WTC11 (cell line): Measurements from ENCODE around the gene BRSK2. TPM values are rescaled to one million over a fixed set of nuclear protein-coding genes. Genes with fewer than 3 reads are reported as not detected.

Source experiments
- ATAC-seq: fragments of 200-7000 bp; cut with Tn5 transposase; 2 replicates; pipeline ENCODE4 v1.10.0; 2021; ENCODE audit warnings: mild to moderate bottlenecking, moderate library complexity
- CTCF ChIA-PET: fragments of 300-600 bp; sonication (Branson Sonifier 250); formaldehyde crosslinking; loops from one replicate; lab custom pipeline; 2021; ENCODE audit warnings: antibody characterized with exemption; lab: Charles Lee
- POLR2A ChIA-PET: fragments of 350-600 bp; sonication (Branson Sonifier 250); formaldehyde crosslinking; loops from one replicate; lab custom pipeline; 2021; ENCODE audit warnings: antibody characterized with exemption; lab: Charles Lee
- DNase-seq: peaks from one replicate; pipeline ENCODE4 v3.0.0; 2021; ENCODE audit warnings: low spot score
- H3K27ac Mint-ChIP-seq: 2 replicates; pipeline ENCODE4 v1.8.0; 2021; ENCODE audit warnings: mixed read lengths
- H3K27me3 Mint-ChIP-seq: 2 replicates; pipeline ENCODE4 v1.8.0; 2021; ENCODE audit warnings: low read depth, mild to moderate bottlenecking, moderate library complexity, mixed read lengths
- H3K36me3 Mint-ChIP-seq: 2 replicates; pipeline ENCODE4 v1.8.0; 2021; ENCODE audit warnings: mixed read lengths
- H3K4me1 Mint-ChIP-seq: 2 replicates; pipeline ENCODE4 v1.8.0; 2022; ENCODE audit warnings: mixed read lengths
- H3K4me3 Mint-ChIP-seq: 2 replicates; pipeline ENCODE4 v1.8.0; 2021; ENCODE audit warnings: mild to moderate bottlenecking, moderate library complexity, mixed read lengths
- H3K9me3 Mint-ChIP-seq: 2 replicates; pipeline ENCODE4 v1.8.0; 2021; ENCODE audit warnings: mixed read lengths
- ATF1 ChIP-seq: sonication (generic); formaldehyde crosslinking; IDR thresholded peaks from 2 replicates; pipeline ENCODE4 v1.8.1; 2023; ENCODE audit warnings: mild to moderate bottlenecking, moderate library complexity, missing genetic modification reagents
- ATF2 ChIP-seq: sonication (generic); formaldehyde crosslinking; IDR thresholded peaks from 2 replicates; pipeline ENCODE4 v1.8.1; 2022; ENCODE audit warnings: low read depth, missing genetic modification reagents, borderline replicate concordance
- ATF3 ChIP-seq: sonication (generic); formaldehyde crosslinking; conservative IDR thresholded peaks from 2 replicates; pipeline ENCODE4 v1.8.1; 2022; ENCODE audit warnings: mild to moderate bottlenecking, missing genetic modification reagents
- CTCF ChIP-seq: fragments of 200-600 bp; IDR thresholded peaks from 2 replicates; pipeline ENCODE4 v1.8.0; 2022; ENCODE audit warnings: antibody characterized with exemption
- ELF4 ChIP-seq: sonication (generic); formaldehyde crosslinking; IDR thresholded peaks from 2 replicates; pipeline ENCODE4 v1.8.1; 2022; ENCODE audit warnings: low read depth, mild to moderate bottlenecking, moderate library complexity, missing genetic modification reagents
- FOXK1 ChIP-seq: sonication (generic); formaldehyde crosslinking; IDR thresholded peaks from 2 replicates; pipeline ENCODE4 v1.8.0; 2022; ENCODE audit warnings: mild to moderate bottlenecking, moderate library complexity, missing genetic modification reagents
- JUN ChIP-seq: sonication (generic); formaldehyde crosslinking; IDR thresholded peaks from 2 replicates; pipeline ENCODE4 v1.8.0; 2023; ENCODE audit warnings: mild to moderate bottlenecking, missing genetic modification reagents
- MXD4 ChIP-seq: fragments of 250-450 bp; sonication (Bioruptor Pico); IDR thresholded peaks from 2 replicates; pipeline ENCODE4 v1.8.0; 2021; ENCODE audit warnings: mild to moderate bottlenecking, moderate library complexity, borderline replicate concordance
- MYBL2 ChIP-seq: sonication (generic); formaldehyde crosslinking; IDR thresholded peaks from 2 replicates; pipeline ENCODE4 v1.8.1; 2023; ENCODE audit warnings: mild to moderate bottlenecking, moderate library complexity, missing genetic modification reagents
- NFYB ChIP-seq: sonication (generic); formaldehyde crosslinking; conservative IDR thresholded peaks from 2 replicates; pipeline ENCODE4 v1.8.0; 2022; ENCODE audit warnings: low read depth, missing genetic modification reagents
- NR2C2 ChIP-seq: sonication (generic); formaldehyde crosslinking; IDR thresholded peaks from 2 replicates; pipeline ENCODE4 v1.8.0; 2022; ENCODE audit warnings: mild to moderate bottlenecking, missing genetic modification reagents
- OVOL2 ChIP-seq: fragments of 250-450 bp; sonication (Bioruptor Pico); IDR thresholded peaks from 2 replicates; pipeline ENCODE4 v1.9.0; 2021; ENCODE audit warnings: mild to moderate bottlenecking, borderline replicate concordance
- RORB ChIP-seq: fragments of 250-450 bp; sonication (Bioruptor Pico); IDR thresholded peaks from 2 replicates; pipeline ENCODE4 v1.9.0; 2021; ENCODE audit warnings: mild to moderate bottlenecking
- TCF7 ChIP-seq: sonication (generic); formaldehyde crosslinking; IDR thresholded peaks from 2 replicates; pipeline ENCODE4 v1.8.0; 2022; ENCODE audit warnings: mild to moderate bottlenecking, low read depth, missing genetic modification reagents, moderate library complexity
- ZNF396 ChIP-seq: fragments of 250-450 bp; sonication (Bioruptor Pico); IDR thresholded peaks from 2 replicates; pipeline ENCODE4 v1.8.0; 2021; ENCODE audit warnings: mild to moderate bottlenecking, moderate library complexity, borderline replicate concordance
- total RNA-seq: library from RNA; stranded (reverse); gene quantifications from 3 replicates; pipeline ENCODE4 v1.2.3, GENCODE V29; 2021

BRSK2 gene
- total RNA-seq, 1 experiment from 2014 or later: 34.5 TPM

- DNase-seq: no peak
- Mint-ChIP-seq H3K9me3 (no peaks in the 10 kb centered on the region), H3K4me3 (no peak overlapping the region), H3K36me3 (no peaks in the 10 kb centered on the region), H3K4me1 (no peaks in the 10 kb centered on the region), H3K27ac (no peak overlapping the region; the same call in 1 of the 2 replicates), H3K27me3 (no peaks in the 10 kb centered on the region; the same call in 1 of the 2 replicates)
- TF ChIP-seq ZNF396 (CRISPR knock-in tag): no peak
- CTCF ChIA-PET: interaction anchor here (0.5 to 0.9 kb wide), 2 partner anchors 12 to 14 kb away, joined by 3 read pairs; no protein-coding TSS in a partner anchor
- no peak for ATAC-seq
- POLR2A ChIA-PET: no interaction called here
Observed at GRCh38 chr11:1469287-1469910, 79.7 kb downstream of the BRSK2 start.

GRCh38 chr11:1469911-1470680, 80.4 kb downstream of the BRSK2 start:
- CTCF ChIA-PET: no interaction called here

GRCh38 chr11:1470681-1471611, 81.2 kb downstream of the BRSK2 start:
- Mint-ChIP-seq H3K4me1 (no peaks in the 10 kb centered on the region), H3K36me3 (no peaks in the 10 kb centered on the region), H3K4me3 (no peak overlapping the region), H3K27ac (no peak overlapping the region), H3K9me3 (no peaks in the 10 kb centered on the region), H3K27me3 (no peaks in the 10 kb centered on the region; the same call in 1 of the 2 replicates)
- POLR2A ChIA-PET: no interaction called here
- DNase-seq (no peak), ATAC-seq (no peak)
- CTCF ChIA-PET: no interaction called here
- no peak for TF ChIP-seq NR2C2 (CRISPR knock-in tag)
- no peak for TF ChIP-seq NFYB (CRISPR knock-in tag)
- no peak for TF ChIP-seq ELF4
- no peak for TF ChIP-seq MXD4 (CRISPR knock-in tag)
- TF ChIP-seq OVOL2 (CRISPR knock-in tag): no peak
- TF ChIP-seq TCF7 (CRISPR knock-in tag): no peak
- no peak for TF ChIP-seq FOXK1 (CRISPR knock-in tag)

More at GRCh38 chr11:1469911-1470680, 80.4 kb downstream of the BRSK2 start:
- POLR2A ChIA-PET: no interaction called here
- no peak overlapping the region for H3K4me3 Mint-ChIP-seq
- DNase-seq: no peak
- no peaks in the 10 kb centered on the region; the same call in 1 of the 2 replicates for H3K27me3 Mint-ChIP-seq
- no peaks in the 10 kb centered on the region for H3K4me1 Mint-ChIP-seq
- no peak overlapping the region for H3K27ac Mint-ChIP-seq
- TF ChIP-seq ATF1: no peak
- TF ChIP-seq NR2C2 (CRISPR knock-in tag): no peak
- no peak for TF ChIP-seq CTCF
- TF ChIP-seq RORB: no peak
- TF ChIP-seq FOXK1 (CRISPR knock-in tag): no peak
- TF ChIP-seq MYBL2 (CRISPR knock-in tag): no peak
- no peak for TF ChIP-seq ZNF396 (CRISPR knock-in tag)
- TF ChIP-seq ATF2 (CRISPR knock-in tag): no peak
- TF ChIP-seq JUN (CRISPR knock-in tag): no peak
- no peak for TF ChIP-seq ATF3 (CRISPR knock-in tag)
- ATAC-seq: no peak
- H3K9me3 Mint-ChIP-seq: no peaks in the 10 kb centered on the region
- no peaks in the 10 kb centered on the region for H3K36me3 Mint-ChIP-seq
